KMS-11 (cell line): ENCODE measurements around the gene FBH1.

Experiments
- H2AFZ ChIP-seq: fragments of 200-600 bp; sonication (generic); 2 replicates; pipeline ENCODE4 v1.6.1; 2016; ENCODE audit warnings: antibody characterized with exemption, mixed run types, low read depth
- H3K27ac ChIP-seq: fragments of 200-600 bp; sonication (generic); 2 replicates; pipeline ENCODE4 v1.6.1; 2016; ENCODE audit warnings: mild to moderate bottlenecking, mixed run types
- H3K27me3 ChIP-seq: fragments of 200-600 bp; sonication (generic); 2 replicates; pipeline ENCODE4 v1.6.1; 2017; ENCODE audit warnings: mild to moderate bottlenecking, low read depth, mixed run types, moderate library complexity; ENCODE audit not compliant: insufficient read depth
- H3K36me3 ChIP-seq: fragments of 200-600 bp; sonication (generic); 2 replicates; pipeline ENCODE4 v1.6.1; 2017; ENCODE audit warnings: mild to moderate bottlenecking, mixed run types; ENCODE audit not compliant: insufficient read depth
- H3K4me1 ChIP-seq: fragments of 200-600 bp; sonication (generic); 2 replicates; pipeline ENCODE4 v1.6.1; 2016; ENCODE audit warnings: mild to moderate bottlenecking, low read depth, mixed run types; ENCODE audit not compliant: poor library complexity, severe bottlenecking
- H3K4me2 ChIP-seq: fragments of 200-600 bp; sonication (generic); 2 replicates; pipeline ENCODE4 v1.7.0; 2016; ENCODE audit warnings: mild to moderate bottlenecking, mixed run types
- H3K4me3 ChIP-seq: fragments of 200-600 bp; sonication (generic); IDR thresholded peaks from 2 replicates; pipeline ENCODE4 v1.6.1; 2017; ENCODE audit warnings: low read depth, low read length, mixed read lengths; ENCODE audit not compliant: insufficient read depth
- H3K79me2 ChIP-seq: fragments of 200-600 bp; sonication (generic); 2 replicates; pipeline ENCODE4 v1.6.1; 2016; ENCODE audit warnings: low read depth, mixed run types; ENCODE audit not compliant: insufficient read depth
- H3K9ac ChIP-seq: fragments of 200-600 bp; sonication (generic); 2 replicates; pipeline ENCODE4 v1.6.1; 2016; ENCODE audit warnings: mild to moderate bottlenecking, mixed run types
- H4K20me1 ChIP-seq: fragments of 200-600 bp; sonication (generic); 2 replicates; pipeline ENCODE4 v1.6.1; 2016; ENCODE audit warnings: mild to moderate bottlenecking, mixed run types; ENCODE audit not compliant: insufficient read depth
- CTCF ChIP-seq: fragments of 200-600 bp; sonication (generic); conservative IDR thresholded peaks from 2 replicates; pipeline ENCODE4 v1.6.1; 2017; ENCODE audit warnings: low read depth, mild to moderate bottlenecking, antibody characterized with exemption, low read length, moderate library complexity, mixed read lengths

The FBH1 gene

GRCh38 chr10:5882961-5883360 lies 7.1 kb upstream of the FBH1 start:
- Histone ChIP-seq H3K36me3 (no peaks in the 10 kb centered on the region), H3K27ac (no peak overlapping the region), H2AFZ (no peak overlapping the region), H3K27me3 (no peaks in the 10 kb centered on the region), H3K4me1 (peaks cover 3% of the 10 kb centered on the region), H3K4me3 (no peak overlapping the region), H4K20me1 (no peaks in the 10 kb centered on the region), H3K79me2 (no peaks in the 10 kb centered on the region), H3K4me2 (no peak overlapping the region), H3K9ac (no peak overlapping the region)
- no peak for TF ChIP-seq CTCF

GRCh38 chr10:5885619-5886018 lies 4.4 kb upstream of the FBH1 start:
- Histone ChIP-seq H3K4me2 (no peak overlapping the region), H3K27me3 (no peaks in the 10 kb centered on the region), H3K79me2 (peaks cover 2% of the 10 kb centered on the region; the same call in 1 of the 2 replicates), H4K20me1 (no peaks in the 10 kb centered on the region), H3K36me3 (no peaks in the 10 kb centered on the region), H3K27ac (no peak overlapping the region), H2AFZ (no peak overlapping the region), H3K4me3 (no peak overlapping the region), H3K4me1 (peaks cover 11% of the 10 kb centered on the region), H3K9ac (no peak overlapping the region)
- TF ChIP-seq CTCF, result no peak

- Histone ChIP-seq H2AFZ (no peak overlapping the region), H3K9ac (no peak overlapping the region), H3K4me1 (peaks cover 25% of the 10 kb centered on the region), H3K27ac (no peak overlapping the region), H3K79me2 (peaks cover 16% of the 10 kb centered on the region), H3K36me3 (no peaks in the 10 kb centered on the region), H3K27me3 (no peaks in the 10 kb centered on the region), H3K4me3 (no peak overlapping the region), H3K4me2 (no peak overlapping the region), H4K20me1 (no peaks in the 10 kb centered on the region)
- no peak for TF ChIP-seq CTCF
Measured at GRCh38 chr10:5887029-5887428, 3.0 kb upstream of the FBH1 start.

- H3K4me1 ChIP-seq, result peaks cover 31% of the 10 kb centered on the region
- H4K20me1 ChIP-seq, result no peaks in the 10 kb centered on the region
- no peak overlapping the region for H3K4me3 ChIP-seq
- no peak overlapping the region for H3K4me2 ChIP-seq
- peaks cover 22% of the 10 kb centered on the region for H3K79me2 ChIP-seq
- H3K9ac ChIP-seq, result no peak overlapping the region
- TF ChIP-seq CTCF, result no peak
- H3K27ac ChIP-seq, result no peak overlapping the region
- no peaks in the 10 kb centered on the region for H3K36me3 ChIP-seq
- H2AFZ ChIP-seq, result no peak overlapping the region
- H3K27me3 ChIP-seq, result no peaks in the 10 kb centered on the region
Measured at GRCh38 chr10:5887641-5888040, 2.4 kb upstream of the FBH1 start.
